GM18517 (cell line): ENCODE data around the gene MYH6.

Experiments used
- ATAC-seq: cut with Tn5 transposase; IDR thresholded peaks from one replicate; pipeline ENCODE4 v1.9.1; 2021; ENCODE audit warnings: mild to moderate bottlenecking, moderate library complexity; ENCODE audit not compliant: unreplicated experiment

Gene MYH6

GRCh38 chr14:23339506-23340268 is 68.4 kb downstream of the MYH6 start:
- ATAC-seq = no peak

- ATAC-seq = no peak
These were observed 72.5 kb downstream of the MYH6 start for GRCh38 chr14:23335623-23336022.
